Fibroblast of lung (primary cell): ENCODE results near the gene TMEM97. TPM values are rescaled to one million over a fixed set of nuclear protein-coding genes. Genes with fewer than 3 reads are reported as not detected.

Source experiments
- DNase-seq, 2 donors: peaks; one replicate each; pipeline versions ENCODE4 v3.0.0 to v3.0.0-alpha.2; 2010; ENCODE audit warnings: low read depth in 2 of 2
- H2AFZ ChIP-seq: 2 replicates; pipeline ENCODE4 v1.5.1; 2012; ENCODE audit warnings: low read length, control low read depth, inconsistent platforms
- H3K27ac ChIP-seq: 2 replicates; pipeline ENCODE4 v1.5.1; 2011; ENCODE audit warnings: low read length, control low read depth; ENCODE audit not compliant: insufficient read depth
- H3K27me3 ChIP-seq: 2 replicates; pipeline ENCODE4 v1.5.1; 2011; ENCODE audit warnings: mild to moderate bottlenecking, low read length; ENCODE audit not compliant: control insufficient read depth, insufficient read depth
- H3K36me3 ChIP-seq: 2 replicates; pipeline ENCODE4 v1.5.1; 2011; ENCODE audit warnings: low read length; ENCODE audit not compliant: control insufficient read depth, insufficient read depth
- H3K4me1 ChIP-seq: 2 replicates; pipeline ENCODE4 v1.5.1; 2011; ENCODE audit warnings: low read length; ENCODE audit not compliant: control insufficient read depth, insufficient read depth; ENCODE audit errors: extremely low read depth
- H3K4me2 ChIP-seq: 2 replicates; pipeline ENCODE4 v1.5.1; 2011; ENCODE audit warnings: low read length, control low read depth; ENCODE audit not compliant: insufficient read depth; ENCODE audit errors: extremely low read depth
- H3K4me3 ChIP-seq, 4 experiments: fragments of 200-600 bp in 1 of 4; sonication (generic) in 1 of 4; replicated peaks in 1 of 4; 2 replicates each; pipeline ENCODE4 v1.5.1; 2011 to 2016; ENCODE audit warnings: low read length in 4 of 4, low read depth in 3 of 4, mild to moderate bottlenecking in 3 of 4, control low read depth in 2 of 4, inconsistent platforms in 1 of 4, mixed read lengths in 1 of 4; ENCODE audit not compliant: insufficient read depth in 1 of 4; ENCODE audit errors: control extremely low read depth in 1 of 4
- H3K79me2 ChIP-seq: 2 replicates; pipeline ENCODE4 v1.5.1; 2012; ENCODE audit warnings: mild to moderate bottlenecking, low read length, inconsistent platforms; ENCODE audit not compliant: control insufficient read depth, insufficient read depth
- H3K9ac ChIP-seq: 2 replicates; pipeline ENCODE4 v1.5.1; 2011; ENCODE audit warnings: mild to moderate bottlenecking, low read length, control low read depth; ENCODE audit not compliant: insufficient read depth
- H3K9me3 ChIP-seq: 2 replicates; pipeline ENCODE4 v1.5.1; 2012; ENCODE audit warnings: low read depth, low read length; ENCODE audit not compliant: control insufficient read depth, insufficient read depth
- H4K20me1 ChIP-seq: 2 replicates; pipeline ENCODE4 v1.5.1; 2011; ENCODE audit warnings: low read length; ENCODE audit not compliant: control insufficient read depth, insufficient read depth; ENCODE audit errors: extremely low read depth
- EZH2 ChIP-seq: IDR thresholded peaks from 2 replicates; pipeline ENCODE4 v1.5.1; 2012; ENCODE audit warnings: low read length, control low read depth, mild to moderate bottlenecking; ENCODE audit errors: missing control alignments
- polyA minus RNA-seq: library from RNA; depleted of rRNA, polyadenylated mRNA; stranded (reverse); fragments of >200 nt; gene quantifications from 2 replicates; pipeline ENCODE4 v1.2.3, GENCODE V29; 2011; ENCODE audit warnings: low replicate concordance
- polyA plus RNA-seq, 2 donors: library from polyadenylated mRNA; depleted of rRNA in 1 of 2; stranded (reverse) in 1 of 2; unstranded in 1 of 2; fragments of >200 nt; gene quantifications; 2 replicates each; pipeline ENCODE4 v1.2.1, GENCODE V29; 2011 to 2012; ENCODE audit warnings: missing spikeins in 1 of 2
- total RNA-seq: library from RNA; depleted of rRNA; stranded (reverse); fragments of >200 nt; gene quantifications from 2 replicates; pipeline ENCODE4 v1.2.1, GENCODE V29; 2014
- TF ChIP-seq, protein P1 (sequence below), 2 donors: IDR thresholded peaks in 1 of 2; conservative IDR thresholded peaks in 1 of 2; 1 replicate in 1 of 2; 2 replicates in 1 of 2; pipeline ENCODE4 v1.5.1; 2011 to 2012; ENCODE audit warnings: low read length in 2 of 2, control low read depth in 1 of 2, inconsistent platforms in 1 of 2, low read depth in 1 of 2, mild to moderate bottlenecking in 1 of 2

TMEM97 gene
- 16.9 and 43.6 TPM in 2 replicates for total RNA-seq
- polyA plus RNA-seq = 34.4 and 52.5 TPM in 2 replicates
- polyA plus RNA-seq (2012) = 15.8 and 28.3 TPM in 2 replicates
- 33.2 and 54.0 TPM in 2 replicates for polyA minus RNA-seq

DNA sequence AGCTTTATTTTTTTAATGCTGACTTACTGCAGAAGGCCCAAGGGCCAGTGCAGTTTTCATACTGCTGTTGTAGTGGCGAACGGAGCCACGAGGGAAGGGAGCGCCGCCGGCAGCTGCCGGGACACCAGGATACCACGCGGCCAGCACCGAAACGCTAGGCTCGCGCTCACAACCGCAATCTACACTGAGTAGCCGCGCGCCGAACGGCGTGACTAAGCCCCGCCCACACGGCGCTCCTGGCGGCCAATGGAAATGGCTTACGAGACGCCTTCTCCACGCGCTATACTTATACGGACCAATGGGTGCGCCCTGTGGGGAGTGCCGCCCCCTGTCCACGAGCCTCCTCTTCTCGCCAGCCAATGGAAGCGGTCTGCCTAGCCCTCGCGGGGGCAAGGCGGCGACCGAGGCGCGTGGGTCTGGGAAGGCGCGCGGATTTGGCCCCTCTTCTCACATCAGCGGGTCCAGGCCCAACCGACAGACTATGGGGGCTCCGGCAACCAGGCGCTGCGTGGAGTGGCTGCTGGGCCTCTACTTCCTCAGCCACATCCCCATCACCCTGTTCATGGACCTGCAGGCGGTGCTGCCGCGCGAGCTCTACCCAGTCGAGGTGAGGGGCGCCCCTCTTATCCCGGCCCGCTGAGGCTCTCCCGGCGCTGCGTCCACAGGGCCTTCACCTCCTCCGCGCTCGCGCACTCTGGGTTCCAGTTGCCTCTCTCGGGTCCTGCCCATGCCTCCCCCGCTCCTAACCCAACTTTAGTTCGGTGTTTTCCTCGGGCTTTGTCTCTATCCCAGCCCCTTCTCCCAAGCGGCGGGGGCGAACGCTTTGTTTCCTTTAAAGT is at the start of gene TMEM97:
TMEM97 (plus strand) TSS at position 442 of the 839 bp plus-strand sequence; CDS start at position 482, 40 bp downstream.
- Histone ChIP-seq H3K36me3 (no peaks in the 10 kb centered on the region), H3K9me3 (no peaks in the 10 kb centered on the region), H4K20me1 (no peaks in the 10 kb centered on the region), H3K79me2 (peaks cover 3% of the 10 kb centered on the region), H3K4me1 (peaks cover 11% of the 10 kb centered on the region), H3K4me3 (peak within 1 kb of the TSS; percentile 64 to 82 (median 78)), H3K27ac (peak within 1 kb of the TSS; percentile 75), H3K4me2 (peak within 1 kb of the TSS; percentile 97), H3K9ac (peak within 1 kb of the TSS; percentile 73), H2AFZ (peak within 1 kb of the TSS; percentile 93), H3K27me3 (no peaks in the 10 kb centered on the region)
- TF ChIP-seq, protein P1, sequence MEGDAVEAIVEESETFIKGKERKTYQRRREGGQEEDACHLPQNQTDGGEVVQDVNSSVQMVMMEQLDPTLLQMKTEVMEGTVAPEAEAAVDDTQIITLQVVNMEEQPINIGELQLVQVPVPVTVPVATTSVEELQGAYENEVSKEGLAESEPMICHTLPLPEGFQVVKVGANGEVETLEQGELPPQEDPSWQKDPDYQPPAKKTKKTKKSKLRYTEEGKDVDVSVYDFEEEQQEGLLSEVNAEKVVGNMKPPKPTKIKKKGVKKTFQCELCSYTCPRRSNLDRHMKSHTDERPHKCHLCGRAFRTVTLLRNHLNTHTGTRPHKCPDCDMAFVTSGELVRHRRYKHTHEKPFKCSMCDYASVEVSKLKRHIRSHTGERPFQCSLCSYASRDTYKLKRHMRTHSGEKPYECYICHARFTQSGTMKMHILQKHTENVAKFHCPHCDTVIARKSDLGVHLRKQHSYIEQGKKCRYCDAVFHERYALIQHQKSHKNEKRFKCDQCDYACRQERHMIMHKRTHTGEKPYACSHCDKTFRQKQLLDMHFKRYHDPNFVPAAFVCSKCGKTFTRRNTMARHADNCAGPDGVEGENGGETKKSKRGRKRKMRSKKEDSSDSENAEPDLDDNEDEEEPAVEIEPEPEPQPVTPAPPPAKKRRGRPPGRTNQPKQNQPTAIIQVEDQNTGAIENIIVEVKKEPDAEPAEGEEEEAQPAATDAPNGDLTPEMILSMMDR (conservative IDR thresholded peaks at IDR 0.05 in 1 of 2, IDR thresholded peaks at IDR 0.05 in 1 of 2; ENCODE audit: low read depth in 1 of 2, low read length in 2 of 2) = peak; percentile 8 to 18
- no peak for TF ChIP-seq EZH2
- DNase-seq = peak; percentile 96 to 97

DNA sequence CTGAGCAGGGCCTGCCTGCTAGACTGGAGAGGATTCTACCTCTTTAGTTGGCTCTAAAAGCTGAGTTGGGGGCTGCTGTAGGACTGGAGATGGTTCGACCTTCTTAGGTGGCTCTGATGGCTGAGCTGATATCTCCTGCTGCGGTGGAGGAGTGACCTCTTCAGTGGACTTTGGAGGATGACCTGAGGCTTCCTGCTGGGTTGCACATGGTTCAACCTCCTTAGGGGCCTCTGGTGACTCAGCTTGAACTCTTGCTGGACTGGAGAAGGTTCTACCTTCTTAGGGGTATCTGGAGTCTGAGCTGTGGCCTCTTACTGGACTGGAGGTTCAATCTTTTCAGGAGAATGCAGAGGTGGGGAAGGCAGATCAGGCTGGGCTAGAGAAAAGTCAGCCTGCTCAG is 48.9 kb upstream of the TMEM97 start:
- H3K9ac ChIP-seq = no peak overlapping the region
- no peaks in the 10 kb centered on the region for H3K4me1 ChIP-seq
- H3K79me2 ChIP-seq = no peaks in the 10 kb centered on the region
- H3K4me3 ChIP-seq = no peak overlapping the region
- no peak overlapping the region for H3K4me2 ChIP-seq
- no peaks in the 10 kb centered on the region for H3K9me3 ChIP-seq
- no peak overlapping the region for H3K27ac ChIP-seq
- H3K36me3 ChIP-seq = no peaks in the 10 kb centered on the region
- no peak for TF ChIP-seq EZH2
- TF ChIP-seq, protein P1 (conservative IDR thresholded peaks at IDR 0.05 in 1 of 2, IDR thresholded peaks at IDR 0.05 in 1 of 2; ENCODE audit: low read depth in 1 of 2, low read length in 2 of 2) = no peak
- no peak overlapping the region for H2AFZ ChIP-seq
- DNase-seq = no peak
- H4K20me1 ChIP-seq = no peaks in the 10 kb centered on the region
- peaks cover 13% of the 10 kb centered on the region for H3K27me3 ChIP-seq

DNA sequence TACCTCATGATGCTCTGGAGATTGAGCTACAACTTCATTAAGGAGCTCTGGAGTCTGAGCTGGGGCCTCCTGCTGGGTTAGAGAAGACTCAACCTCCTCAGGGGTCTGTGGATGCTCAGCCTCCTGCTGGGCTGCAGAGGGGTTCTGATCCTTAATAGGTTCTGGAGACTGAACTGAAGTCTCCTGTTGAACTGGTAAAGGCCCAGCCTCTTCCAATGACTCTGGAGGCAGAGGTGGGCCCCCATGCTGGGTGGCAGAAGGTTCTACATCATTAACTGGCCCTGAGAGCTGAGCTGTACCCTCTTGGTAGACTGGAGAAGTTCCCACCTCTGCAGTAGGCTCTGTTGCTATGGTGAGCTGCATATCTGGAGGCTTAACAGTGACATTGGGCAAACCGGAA is 48.1 kb upstream of the TMEM97 start:
- H3K4me2 ChIP-seq = no peak overlapping the region
- no peak for DNase-seq

More for the DNA sequence above, 48.1 kb upstream of the TMEM97 start:
- H3K9ac ChIP-seq = no peak overlapping the region
- no peaks in the 10 kb centered on the region for H3K4me1 ChIP-seq
- no peaks in the 10 kb centered on the region for H3K79me2 ChIP-seq
- H3K27me3 ChIP-seq = peaks cover 15% of the 10 kb centered on the region
- H3K4me3 ChIP-seq = no peak overlapping the region
- H2AFZ ChIP-seq = no peak overlapping the region
- H3K27ac ChIP-seq = no peak overlapping the region
- H4K20me1 ChIP-seq = no peaks in the 10 kb centered on the region
- H3K36me3 ChIP-seq = no peaks in the 10 kb centered on the region
- TF ChIP-seq EZH2 = no peak
- TF ChIP-seq, protein P1 (conservative IDR thresholded peaks at IDR 0.05 in 1 of 2, IDR thresholded peaks at IDR 0.05 in 1 of 2; ENCODE audit: low read depth in 1 of 2, low read length in 2 of 2) = no peak
- no peaks in the 10 kb centered on the region for H3K9me3 ChIP-seq
